IMR-90 (cell line): ENCODE data around the gene SPATA21. TPM values are rescaled to one million over a fixed set of nuclear protein-coding genes. Genes with fewer than 3 reads are reported as not detected.
"Not testable (repeated sequence)": the region's sequence is repeated elsewhere in the genome, so short reads cannot be mapped to it uniquely, and the experiment has no call there.

Experiments
- ATAC-seq: fragments of 200-7000 bp; cut with Tn5 transposase; 2 replicates; pipeline ENCODE4 v1.9.1; 2020; ENCODE audit warnings: low read depth, mild to moderate bottlenecking, moderate library complexity
- BruUV-seq: library from RNA; stranded (reverse); fragments of 400-500 nt; replicated peaks from 2 replicates; lab custom pipeline; 2021; lab: Mats Ljungman, UMichigan
- CTCF ChIA-PET: fragments of 300-600 bp; formaldehyde crosslinking; extraction: SDS; loops from one replicate; lab custom pipeline; 2021; ENCODE audit warnings: antibody characterized with exemption; lab: Yijun Ruan, JAX
- POLR2A ChIA-PET: fragments of 300-600 bp; sonication (Branson Sonifier 250); formaldehyde crosslinking; loops from one replicate; lab custom pipeline; 2022; ENCODE audit warnings: antibody characterized with exemption; ENCODE audit not compliant: unreplicated experiment; lab: Charles Lee
- DNase-seq: peaks from one replicate; pipeline ENCODE4 v3.0.0; 2013
- H2AFZ ChIP-seq: replicated peaks from 2 replicates; pipeline ENCODE3; 2013; ENCODE audit warnings: low read length, mild to moderate bottlenecking; ENCODE audit not compliant: poor library complexity
- H2AK5ac ChIP-seq: 2 replicates; pipeline ENCODE4 v1.6.1; 2013; ENCODE audit warnings: low read depth, low read length, inconsistent platforms
- H2AK9ac ChIP-seq: replicated peaks from 2 replicates; pipeline ENCODE3; 2013; ENCODE audit warnings: mild to moderate bottlenecking, low read depth, low read length, moderate library complexity; ENCODE audit not compliant: poor library complexity
- H2BK120ac ChIP-seq: 2 replicates; pipeline ENCODE4 v1.6.1; 2013; ENCODE audit warnings: low read depth, low read length, inconsistent platforms
- H2BK15ac ChIP-seq: 3 replicates; pipeline ENCODE4 v1.6.1; 2013; ENCODE audit warnings: low read depth, low read length, inconsistent platforms
- H2BK20ac ChIP-seq: 2 replicates; pipeline ENCODE4 v1.6.1; 2013; ENCODE audit warnings: low read depth, mild to moderate bottlenecking, inconsistent platforms, low read length, moderate library complexity
- H2BK5ac ChIP-seq: 2 replicates; pipeline ENCODE4 v1.6.1; 2013; ENCODE audit warnings: mild to moderate bottlenecking, low read depth, low read length, inconsistent platforms; ENCODE audit not compliant: poor library complexity, severe bottlenecking
- H3K14ac ChIP-seq: replicated peaks from 2 replicates; pipeline ENCODE4 v1.6.1; 2013; ENCODE audit warnings: low read depth, low read length, inconsistent platforms
- H3K18ac ChIP-seq: 2 replicates; pipeline ENCODE4 v1.6.1; 2013; ENCODE audit warnings: low read depth, low read length, control low read depth
- H3K23ac ChIP-seq: 2 replicates; pipeline ENCODE4 v1.6.1; 2013; ENCODE audit warnings: low read depth, low read length, inconsistent platforms
- H3K27ac ChIP-seq: 2 replicates; pipeline ENCODE4 v1.5.1; 2013; ENCODE audit warnings: mild to moderate bottlenecking, control low read depth, low read length; ENCODE audit not compliant: insufficient read depth
- H3K27me3 ChIP-seq: 2 replicates; pipeline ENCODE4 v1.6.1; 2013; ENCODE audit warnings: low read length; ENCODE audit not compliant: control insufficient read depth, insufficient read depth
- H3K36me3 ChIP-seq: 2 replicates; pipeline ENCODE4 v1.6.1; 2013; ENCODE audit warnings: low read length, mixed read lengths; ENCODE audit not compliant: control insufficient read depth, insufficient read depth
- H3K4ac ChIP-seq: 2 replicates; pipeline ENCODE4 v1.6.1; 2013; ENCODE audit warnings: low read depth, low read length, inconsistent platforms
- H3K4me1 ChIP-seq: 2 replicates; pipeline ENCODE4 v1.6.1; 2013; ENCODE audit warnings: low read length, mixed read lengths; ENCODE audit not compliant: control insufficient read depth, insufficient read depth
- H3K4me2 ChIP-seq: 2 replicates; pipeline ENCODE4 v1.6.1; 2013; ENCODE audit warnings: low read depth, mild to moderate bottlenecking, control low read depth, low read length, moderate library complexity
- H3K4me3 ChIP-seq: 2 replicates; pipeline ENCODE4 v1.5.1; 2013; ENCODE audit warnings: low read depth, mild to moderate bottlenecking, control low read depth, low read length, moderate library complexity; ENCODE audit not compliant: insufficient read depth
- H3K56ac ChIP-seq: 2 replicates; pipeline ENCODE4 v1.6.1; 2013; ENCODE audit warnings: low read length, inconsistent platforms; ENCODE audit not compliant: insufficient read depth; ENCODE audit errors: extremely low read depth
- H3K79me1 ChIP-seq, 2 experiments: 2 replicates each; pipeline ENCODE4 v1.6.1; 2013; ENCODE audit warnings: low read length in 2 of 2, inconsistent platforms in 1 of 2, low read depth in 1 of 2
- H3K9ac ChIP-seq: 2 replicates; pipeline ENCODE4 v1.6.1; 2013; ENCODE audit warnings: low read depth, low read length, control low read depth
- H3K9me1 ChIP-seq: 2 replicates; pipeline ENCODE4 v1.6.1; 2013; ENCODE audit warnings: low read length, inconsistent platforms; ENCODE audit not compliant: insufficient read depth
- H3K9me3 ChIP-seq: 2 replicates; pipeline ENCODE4 v1.6.1; 2013; ENCODE audit warnings: low read length; ENCODE audit not compliant: control insufficient read depth, insufficient read depth
- H4K20me1 ChIP-seq: 2 replicates; pipeline ENCODE4 v1.6.1; 2013; ENCODE audit warnings: low read length, inconsistent platforms; ENCODE audit not compliant: insufficient read depth
- H4K5ac ChIP-seq: 2 replicates; pipeline ENCODE4 v1.6.1; 2013; ENCODE audit warnings: mild to moderate bottlenecking, low read depth, low read length, control low read depth
- H4K8ac ChIP-seq, 2 experiments: 2 replicates each; pipeline ENCODE4 v1.6.1; 2013; ENCODE audit warnings: low read depth in 2 of 2, low read length in 2 of 2, control low read depth in 1 of 2, inconsistent platforms in 1 of 2
- H4K91ac ChIP-seq: 2 replicates; pipeline ENCODE4 v1.6.1; 2013; ENCODE audit warnings: low read depth, low read length, inconsistent platforms; ENCODE audit not compliant: insufficient read depth
- WGBS, 2 experiments: methylation state at CpG; one replicate each; pipeline versions ENCODE4 v1.1.5 to v1.1.7; 2013; ENCODE audit warnings: missing lambda C conversion rate in 2 of 2; ENCODE audit not compliant: insufficient read length in 1 of 2; ENCODE audit errors: extremely low coverage in 2 of 2; 5-methylcytosine and 5-hydroxymethylcytosine counted together
- dilution Hi-C: fragments of 300-500 bp; cut with HindIII; formaldehyde crosslinking; loops from one replicate; pipeline ENCODE4 v1.14.3; 2018; ENCODE audit warnings: low sequenced_read_pairs; ENCODE audit not compliant: unreplicated experiment
- in situ Hi-C: fragments of 300-500 bp; cut with MboI; formaldehyde crosslinking; loops from 3 replicates; pipeline ENCODE4 v1.14.3; 2019; ENCODE audit warnings: low sequenced_read_pairs, inconsistent platforms, mixed read lengths
- intact Hi-C: fragments of 100-400 bp; cut with micrococcal nuclease; formaldehyde crosslinking; loops from 2 replicates; pipeline ENCODE4 v1.10.0; 2022
- polyA plus RNA-seq, 3 experiments: library from polyadenylated mRNA; depleted of rRNA; stranded (reverse); fragments of >200 nt; gene quantifications; 2 replicates each; pipeline ENCODE4 v1.2.3, GENCODE V29; 2012; ENCODE audit warnings: low replicate concordance in 1 of 3
- total RNA-seq: library from RNA; depleted of rRNA; stranded (reverse); fragments of >200 nt; gene quantifications from 2 replicates; pipeline ENCODE4 v1.2.3, GENCODE V29; 2012

The SPATA21 gene
- total and polyA plus RNA-seq, 2 of the 4 experiments (the other 2 are of a cell fraction): not detected

GRCh38 chr1:16454909-16455308 is 17.7 kb upstream of the SPATA21 start:
- H3K9ac ChIP-seq, H3K4me1 ChIP-seq, H3K18ac ChIP-seq, H3K23ac ChIP-seq, BruUV-seq, H3K4me3 ChIP-seq, intact Hi-C loops, H2AK5ac ChIP-seq, POLR2A ChIA-PET, H3K14ac ChIP-seq, H4K5ac ChIP-seq, H3K27ac ChIP-seq, H4K8ac ChIP-seq, H2AFZ ChIP-seq, H2BK120ac ChIP-seq, H2BK15ac ChIP-seq, H3K56ac ChIP-seq, H3K27me3 ChIP-seq, DNase-seq, H2BK5ac ChIP-seq, H2AK9ac ChIP-seq, in situ Hi-C loops, H4K91ac ChIP-seq, dilution Hi-C loops, H3K4me2 ChIP-seq, H2BK20ac ChIP-seq, ATAC-seq, H3K4ac ChIP-seq, H3K9me1 ChIP-seq, H3K9me3 ChIP-seq: not testable (repeated sequence)
- H3K36me3 ChIP-seq: peaks cover 62% of the 10 kb centered on the region
- peaks cover 26% of the 10 kb centered on the region for H4K20me1 ChIP-seq
- WGBS, 2 experiments: no CpG with 5 or more reads among the region's 3 CpGs
- peaks cover 32 to 49% of the 10 kb centered on the region in 2 experiments for H3K79me1 ChIP-seq
- CTCF ChIA-PET: interaction anchor here (1.3 kb wide), 1 partner anchor 15 kb away, joined by 3 read pairs; no protein-coding TSS in a partner anchor
